Activated B cell treated with CpG ODN at 0.5 μM for 24 hours (primary cell): ENCODE measurements around the gene SERGEF. TPM values are rescaled to one million over a fixed set of nuclear protein-coding genes. Genes with fewer than 3 reads are reported as not detected.

Experiments
- ATAC-seq: fragments of 200-7000 bp; cut with Tn5 transposase; one replicate; pipeline ENCODE4 v1.10.0; 2021; ENCODE audit warnings: low read depth, mild to moderate bottlenecking, moderate library complexity
- CTCF ChIA-PET: fragments of 350-600 bp; sonication (Branson Sonifier 250); formaldehyde crosslinking; loops from one replicate; lab custom pipeline; 2021; ENCODE audit warnings: antibody characterized with exemption; lab: Charles Lee
- POLR2A ChIA-PET: fragments of 350-600 bp; sonication (Branson Sonifier 250); formaldehyde crosslinking; loops from one replicate; lab custom pipeline; 2021; ENCODE audit warnings: antibody characterized with exemption; lab: Charles Lee
- DNase-seq: peaks from one replicate; pipeline ENCODE4 v3.0.0; 2022
- H3K27ac Mint-ChIP-seq: one replicate; pipeline ENCODE4 v1.8.0; 2020; ENCODE audit warnings: mixed read lengths
- H3K27me3 Mint-ChIP-seq: one replicate; pipeline ENCODE4 v1.8.0; 2021; ENCODE audit warnings: mixed read lengths
- H3K36me3 Mint-ChIP-seq: one replicate; pipeline ENCODE4 v1.8.0; 2021; ENCODE audit warnings: low read depth, mixed read lengths
- H3K4me1 Mint-ChIP-seq: one replicate; pipeline ENCODE4 v1.8.0; 2021; ENCODE audit warnings: mixed read lengths
- H3K4me3 Mint-ChIP-seq: one replicate; pipeline ENCODE4 v1.8.0; 2020; ENCODE audit warnings: mild to moderate bottlenecking, mixed read lengths
- H3K9me3 Mint-ChIP-seq: one replicate; pipeline ENCODE4 v1.8.0; 2020; ENCODE audit warnings: mixed read lengths
- CTCF ChIP-seq: fragments of 200-600 bp; IDR thresholded peaks from one replicate; pipeline ENCODE4 v1.8.0; 2022; ENCODE audit warnings: antibody characterized with exemption, mild to moderate bottlenecking
- intact Hi-C: fragments of 100-400 bp; cut with micrococcal nuclease; formaldehyde crosslinking; loops from one replicate; pipeline ENCODE4 v1.15.1; 2024
- total RNA-seq: library from RNA; stranded (reverse); gene quantifications from 2 replicates; pipeline ENCODE4 v1.2.3, GENCODE V29; 2022

Gene SERGEF
- total RNA-seq, 1 donor from 2014 or later: 38.4 TPM

GRCh38 chr11:17985517-17985916, 27.3 kb downstream of the SERGEF start:
- no peak for TF ChIP-seq CTCF
- Mint-ChIP-seq H3K36me3 (peaks cover 75% of the 10 kb centered on the region), H3K4me1 (no peaks in the 10 kb centered on the region), H3K27me3 (no peaks in the 10 kb centered on the region), H3K27ac (no peak overlapping the region), H3K4me3 (no peak overlapping the region), H3K9me3 (no peaks in the 10 kb centered on the region)
- CTCF ChIA-PET: interaction anchor here (1.6 kb wide), 1 partner anchor 254 kb away, joined by 5 read pairs; no protein-coding TSS in a partner anchor
- ATAC-seq (no peak), DNase-seq (no peak)
- POLR2A ChIA-PET: no interaction called here
- intact Hi-C loops: no loop called here

- Mint-ChIP-seq H3K36me3 (peaks cover 73% of the 10 kb centered on the region), H3K27ac (no peak overlapping the region), H3K4me3 (no peak overlapping the region), H3K9me3 (no peaks in the 10 kb centered on the region), H3K4me1 (no peaks in the 10 kb centered on the region), H3K27me3 (no peaks in the 10 kb centered on the region)
- intact Hi-C loops: no loop called here
- no peak for TF ChIP-seq CTCF
- ATAC-seq (no peak), DNase-seq (no peak)
- CTCF ChIA-PET: interaction anchor here (0.7 to 5.7 kb wide), 3 partner anchors 18 to 252 kb away, joined by 4 to 62 read pairs (median 5); no protein-coding TSS in a partner anchor
- POLR2A ChIA-PET: no interaction called here
Measured at GRCh38 chr11:17983569-17983968, 29.3 kb downstream of the SERGEF start.

GRCh38 chr11:17979770-17980371, 33.0 kb downstream of the SERGEF start:
- ATAC-seq: peak; percentile 42

GRCh38 chr11:17978553-17979287, 34.1 kb downstream of the SERGEF start:
- H3K36me3 Mint-ChIP-seq: peaks cover 49% of the 10 kb centered on the region
- no peak for DNase-seq
- CTCF ChIA-PET: interaction anchor here (0.8 to 5.7 kb wide), 12 partner anchors 8 to 381 kb away, joined by 3 to 62 read pairs (median 6); partner anchors contain the start of gene SAAL1
- ATAC-seq: peak; percentile 25
- no peaks in the 10 kb centered on the region for H3K27me3 Mint-ChIP-seq
- POLR2A ChIA-PET: no interaction called here
- no peak for TF ChIP-seq CTCF
- no peaks in the 10 kb centered on the region for H3K4me1 Mint-ChIP-seq
- no peak overlapping the region for H3K4me3 Mint-ChIP-seq
- no peak overlapping the region for H3K27ac Mint-ChIP-seq
- H3K9me3 Mint-ChIP-seq: no peaks in the 10 kb centered on the region
- intact Hi-C loops: loop anchor here (1.0 kb wide), 2 partner anchors 218 to 247 kb away; no protein-coding TSS in a partner anchor

More at GRCh38 chr11:17979770-17980371, 33.0 kb downstream of the SERGEF start:
- Mint-ChIP-seq H3K4me1 (no peaks in the 10 kb centered on the region), H3K4me3 (no peak overlapping the region), H3K27ac (no peak overlapping the region), H3K27me3 (no peaks in the 10 kb centered on the region), H3K9me3 (no peaks in the 10 kb centered on the region), H3K36me3 (peaks cover 54% of the 10 kb centered on the region)
- peak; percentile 94 for TF ChIP-seq CTCF
- no peak for DNase-seq
- intact Hi-C loops: loop anchor here (1.0 kb wide), 3 partner anchors 220 to 596 kb away; no protein-coding TSS in a partner anchor
- ChIA-PET POLR2A (no interaction called here), CTCF (interaction anchor here (1.3 to 5.7 kb wide), 3 partner anchors 14 to 381 kb away, joined by 5 to 62 read pairs (median 14); no protein-coding TSS in a partner anchor)

- DNase-seq: no peak
- Mint-ChIP-seq H3K4me3 (no peak overlapping the region), H3K27me3 (no peaks in the 10 kb centered on the region), H3K9me3 (peaks cover 3% of the 10 kb centered on the region), H3K36me3 (peaks cover 51% of the 10 kb centered on the region), H3K4me1 (no peaks in the 10 kb centered on the region), H3K27ac (no peak overlapping the region)
- CTCF ChIA-PET: interaction anchor here (1.3 to 3.9 kb wide), 2 partner anchors 10 to 246 kb away, joined by 9 to 13 read pairs; no protein-coding TSS in a partner anchor
- no peak for ATAC-seq
- intact Hi-C loops: no loop called here
- POLR2A ChIA-PET: no interaction called here
- TF ChIP-seq CTCF: no peak
Measured at GRCh38 chr11:17976651-17977050, 36.2 kb downstream of the SERGEF start.
